ENCODE results near the gene LRIT2.

Gene LRIT2

DNA sequence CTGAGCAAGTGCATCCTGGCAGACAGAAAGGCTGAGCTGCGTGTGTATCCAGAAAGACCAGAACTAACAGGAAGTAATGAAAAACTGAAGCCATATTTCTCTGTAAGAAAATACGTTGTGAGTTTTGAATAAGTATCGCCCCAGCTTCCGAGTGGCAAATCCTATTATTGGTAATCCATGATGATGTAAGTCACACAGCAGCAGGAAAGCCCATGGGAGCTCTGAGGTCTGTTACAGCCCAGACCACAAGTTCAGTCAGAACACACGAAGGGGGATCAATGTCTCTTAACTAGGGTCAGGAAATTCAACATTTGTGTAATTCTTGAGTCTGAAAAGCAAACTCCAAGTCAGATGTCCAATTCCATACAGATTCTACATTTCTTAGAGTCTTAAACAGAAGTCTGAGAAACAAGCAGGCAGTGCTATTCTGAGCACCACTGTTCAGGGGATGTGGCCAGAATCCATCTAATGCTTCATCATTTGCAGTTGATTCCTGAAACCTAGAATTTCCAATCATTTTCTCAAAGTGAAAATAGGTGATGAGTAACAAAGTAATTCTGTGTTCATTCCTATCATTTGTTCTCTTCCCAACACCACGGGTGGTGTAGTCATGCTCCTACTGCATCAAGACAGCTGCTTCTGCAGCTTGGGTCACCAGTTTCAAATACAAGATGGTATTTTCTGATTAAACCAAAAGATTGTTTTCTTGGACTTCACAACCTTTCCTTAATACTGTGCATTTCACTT lies at the start of gene LRIT2:
Gene LRIT2, minus strand, starts transcription at position 118 of the 747 bp plus-strand sequence. Its CDS starts 24 bp downstream, at position 94.
- DNase-seq, result no peak
- no peak for TF ChIP-seq POLR2A (IDR thresholded peaks at IDR 0.05; ENCODE audit: low read length)
- TF ChIP-seq GATA1 (IDR thresholded peaks at IDR 0.05; ENCODE audit: low read depth, low read length), result no peak

GRCh38 chr10:84270708-84271107 lies 45.4 kb upstream of the LRIT2 start:
- TF ChIP-seq POLR2A (IDR thresholded peaks at IDR 0.05; ENCODE audit: low read length) (no peak), GATA1 (IDR thresholded peaks at IDR 0.05; ENCODE audit: low read depth, low read length) (no peak)
- no peak for DNase-seq

GRCh38 chr10:84269773-84270172 lies 44.4 kb upstream of the LRIT2 start:
- TF ChIP-seq POLR2A (IDR thresholded peaks at IDR 0.05; ENCODE audit: low read length), result no peak

GRCh38 chr10:84269162-84269561 lies 43.8 kb upstream of the LRIT2 start:
- no peak for TF ChIP-seq GATA1 (IDR thresholded peaks at IDR 0.05; ENCODE audit: low read depth, low read length)
- TF ChIP-seq POLR2A (IDR thresholded peaks at IDR 0.05; ENCODE audit: low read length), result no peak
- no peak for DNase-seq

More at GRCh38 chr10:84269773-84270172, 44.4 kb upstream of the LRIT2 start:
- DNase-seq, result no peak

- peak; percentile 18 to 25 for DNase-seq
- TF ChIP-seq GATA1 (IDR thresholded peaks at IDR 0.05; ENCODE audit: low read depth, low read length), result no peak
- no peak for TF ChIP-seq POLR2A (IDR thresholded peaks at IDR 0.05; ENCODE audit: low read length)
Measured at GRCh38 chr10:84267503-84268126, 42.3 kb upstream of the LRIT2 start.

GRCh38 chr10:84265418-84265817 lies 40.1 kb upstream of the LRIT2 start:
- no peak for TF ChIP-seq GATA1 (IDR thresholded peaks at IDR 0.05; ENCODE audit: low read depth, low read length)
- TF ChIP-seq POLR2A (IDR thresholded peaks at IDR 0.05; ENCODE audit: low read length), result no peak
- DNase-seq, result no peak

DNA sequence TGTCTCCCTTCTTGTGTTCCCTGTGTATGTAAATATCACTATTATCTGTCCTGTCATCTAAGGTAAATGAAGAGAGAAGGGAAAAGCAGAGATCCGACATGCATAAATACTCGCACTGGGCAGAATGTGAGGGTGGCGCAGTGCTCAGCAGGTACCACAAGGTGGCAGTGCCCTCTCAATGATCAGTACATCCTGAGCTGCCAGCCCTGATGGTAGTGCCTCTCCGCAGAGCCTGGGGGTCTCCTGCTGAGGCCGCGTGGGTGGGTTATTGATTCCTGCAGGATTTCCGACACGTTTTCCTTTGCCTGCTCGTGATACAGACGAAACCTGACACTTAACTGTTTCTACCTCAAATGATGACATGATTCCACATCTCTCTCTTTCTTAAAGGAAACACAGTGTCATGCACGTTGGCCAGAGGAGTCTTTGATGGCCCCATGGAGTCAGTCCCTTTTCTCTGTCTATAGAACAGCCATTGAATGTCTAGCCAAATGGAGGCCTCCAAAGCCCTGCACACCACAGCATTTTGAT lies 39.3 kb upstream of the LRIT2 start:
- TF ChIP-seq POLR2A (IDR thresholded peaks at IDR 0.05; ENCODE audit: low read length), result no peak
- TF ChIP-seq GATA1 (IDR thresholded peaks at IDR 0.05; ENCODE audit: low read depth, low read length), result no peak
- DNase-seq, result peak; percentile 37 to 64

GRCh38 chr10:84263716-84264115 lies 38.4 kb upstream of the LRIT2 start:
- TF ChIP-seq POLR2A (IDR thresholded peaks at IDR 0.05; ENCODE audit: low read length) (no peak), GATA1 (IDR thresholded peaks at IDR 0.05; ENCODE audit: low read depth, low read length) (no peak)
- DNase-seq, result no peak

GRCh38 chr10:84262190-84262956 lies 37.0 kb upstream of the LRIT2 start:
- TF ChIP-seq GATA1 (IDR thresholded peaks at IDR 0.05; ENCODE audit: low read depth, low read length) (no peak), POLR2A (IDR thresholded peaks at IDR 0.05; ENCODE audit: low read length) (no peak)
- no peak for DNase-seq

- DNase-seq, result no peak
- TF ChIP-seq GATA1 (IDR thresholded peaks at IDR 0.05; ENCODE audit: low read depth, low read length), result no peak
- no peak for TF ChIP-seq POLR2A (IDR thresholded peaks at IDR 0.05; ENCODE audit: low read length)
Measured at GRCh38 chr10:84261236-84261915, 36.0 kb upstream of the LRIT2 start.

DNA sequence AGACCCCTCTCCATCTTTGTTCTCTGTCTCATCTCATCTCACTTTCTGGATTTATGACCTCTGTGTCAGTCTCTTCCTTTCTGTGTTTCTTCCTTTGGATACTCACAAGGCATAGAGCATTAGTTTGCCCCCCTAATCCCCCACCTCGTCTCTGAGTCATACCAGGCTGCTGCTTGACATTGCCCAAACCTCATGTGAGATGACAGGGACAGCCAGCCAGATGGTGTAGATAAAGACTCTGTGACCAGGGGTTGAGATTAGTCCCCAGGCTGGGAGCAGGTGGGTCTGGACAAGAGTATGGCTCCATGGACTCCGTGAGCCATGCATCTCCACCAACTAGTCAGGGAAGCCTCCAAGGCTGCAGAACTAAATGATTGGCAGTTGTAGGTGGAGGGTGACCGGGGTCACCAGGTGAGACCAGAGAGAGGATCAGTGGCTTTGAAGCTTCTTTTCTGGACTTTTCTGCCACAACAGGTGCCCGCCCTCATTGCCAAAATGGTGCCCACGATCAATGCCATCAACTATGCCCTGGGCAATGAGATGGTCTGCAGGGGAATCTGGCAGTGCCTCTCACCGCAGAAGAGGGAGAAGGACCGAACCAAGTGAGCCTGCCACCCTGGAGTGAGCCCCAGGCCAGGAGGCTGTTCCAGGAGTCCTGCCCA lies 32.8 kb upstream of the LRIT2 start:
- no peak for DNase-seq
- TF ChIP-seq GATA1 (IDR thresholded peaks at IDR 0.05; ENCODE audit: low read depth, low read length), result no peak
- TF ChIP-seq POLR2A (IDR thresholded peaks at IDR 0.05; ENCODE audit: low read length), result no peak

GRCh38 chr10:84257343-84258020 lies 32.1 kb upstream of the LRIT2 start:
- no peak for DNase-seq
- TF ChIP-seq GATA1 (IDR thresholded peaks at IDR 0.05; ENCODE audit: low read depth, low read length) (no peak), POLR2A (IDR thresholded peaks at IDR 0.05; ENCODE audit: low read length) (no peak)

Data from erythroblast (primary cell).